ES-I3 (cell line): ENCODE results near the gene PMVK.

Experiments
- H3K36me3 ChIP-seq: 2 replicates; pipeline ENCODE4 v1.6.1; 2013; ENCODE audit warnings: mild to moderate bottlenecking, low read length, control low read depth, moderate library complexity; ENCODE audit not compliant: insufficient read depth
- H3K4me1 ChIP-seq: 2 replicates; pipeline ENCODE4 v1.6.1; 2013; ENCODE audit warnings: mild to moderate bottlenecking, control low read depth, low read length; ENCODE audit not compliant: insufficient read depth
- H3K9ac ChIP-seq: 2 replicates; pipeline ENCODE4 v1.6.1; 2013; ENCODE audit warnings: low read depth, mild to moderate bottlenecking, low read length, moderate library complexity
- H3K9me3 ChIP-seq: 2 replicates; pipeline ENCODE4 v1.6.1; 2013; ENCODE audit warnings: mild to moderate bottlenecking, low read length, moderate library complexity; ENCODE audit not compliant: control insufficient read depth, insufficient read depth

The PMVK gene

GRCh38 chr1:154945962-154946850 lies 9.7 kb upstream of the PMVK start:
- no peak overlapping the region for H3K9ac ChIP-seq
- H3K36me3 ChIP-seq = no peaks in the 10 kb centered on the region
- H3K4me1 ChIP-seq = peaks cover 2% of the 10 kb centered on the region; the same call in 1 of the 2 replicates
- H3K9me3 ChIP-seq = no peaks in the 10 kb centered on the region

- no peak overlapping the region for H3K9ac ChIP-seq
- no peaks in the 10 kb centered on the region for H3K9me3 ChIP-seq
- H3K4me1 ChIP-seq = peaks cover 10% of the 10 kb centered on the region
- H3K36me3 ChIP-seq = no peaks in the 10 kb centered on the region
These were observed 8.8 kb upstream of the PMVK start for GRCh38 chr1:154945160-154945961.

- H3K9me3 ChIP-seq = no peaks in the 10 kb centered on the region
- peaks cover 14% of the 10 kb centered on the region for H3K4me1 ChIP-seq
- no peak overlapping the region for H3K9ac ChIP-seq
- no peaks in the 10 kb centered on the region for H3K36me3 ChIP-seq
These were observed 8.1 kb upstream of the PMVK start for GRCh38 chr1:154944401-154945159.

DNA sequence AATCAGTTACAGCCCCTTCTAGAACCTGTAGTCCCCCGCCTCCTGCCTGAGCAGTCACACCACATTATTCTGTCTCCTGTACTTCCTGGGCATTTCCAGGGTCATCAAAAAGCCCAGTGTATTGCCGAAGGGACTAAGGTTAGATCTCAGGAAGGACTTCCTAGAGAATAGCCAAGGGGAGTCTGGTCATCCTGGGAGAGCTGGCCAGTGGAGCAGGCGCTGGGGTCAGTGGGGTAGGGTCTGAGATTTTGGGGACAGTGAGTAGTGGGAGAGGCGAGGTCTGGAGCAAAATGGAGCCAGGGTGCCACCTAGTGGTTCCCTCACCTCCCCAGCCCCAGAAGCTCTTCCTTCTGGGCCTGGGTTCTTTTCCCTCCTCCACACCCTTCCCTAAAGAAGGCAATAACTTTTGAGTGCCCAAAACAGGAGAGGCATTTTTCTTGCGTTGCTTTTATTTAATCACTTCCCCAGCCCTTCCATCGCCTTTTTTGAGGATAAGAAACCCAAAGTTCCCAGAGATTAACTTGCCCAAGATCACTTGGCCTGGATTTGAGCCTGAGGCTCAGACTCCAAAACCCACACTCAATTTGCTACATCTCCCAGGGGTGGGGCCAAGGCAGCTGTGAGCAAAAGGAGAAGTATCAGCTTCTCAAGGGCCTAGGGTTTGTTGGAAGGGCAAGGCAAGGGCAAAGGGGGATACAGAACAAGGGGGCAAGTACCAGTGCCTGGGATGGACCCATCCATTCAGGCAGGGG lies 7.3 kb upstream of the PMVK start:
- Histone ChIP-seq H3K9me3 (no peaks in the 10 kb centered on the region), H3K4me1 (peaks cover 14% of the 10 kb centered on the region), H3K36me3 (no peaks in the 10 kb centered on the region), H3K9ac (no peak overlapping the region)

DNA sequence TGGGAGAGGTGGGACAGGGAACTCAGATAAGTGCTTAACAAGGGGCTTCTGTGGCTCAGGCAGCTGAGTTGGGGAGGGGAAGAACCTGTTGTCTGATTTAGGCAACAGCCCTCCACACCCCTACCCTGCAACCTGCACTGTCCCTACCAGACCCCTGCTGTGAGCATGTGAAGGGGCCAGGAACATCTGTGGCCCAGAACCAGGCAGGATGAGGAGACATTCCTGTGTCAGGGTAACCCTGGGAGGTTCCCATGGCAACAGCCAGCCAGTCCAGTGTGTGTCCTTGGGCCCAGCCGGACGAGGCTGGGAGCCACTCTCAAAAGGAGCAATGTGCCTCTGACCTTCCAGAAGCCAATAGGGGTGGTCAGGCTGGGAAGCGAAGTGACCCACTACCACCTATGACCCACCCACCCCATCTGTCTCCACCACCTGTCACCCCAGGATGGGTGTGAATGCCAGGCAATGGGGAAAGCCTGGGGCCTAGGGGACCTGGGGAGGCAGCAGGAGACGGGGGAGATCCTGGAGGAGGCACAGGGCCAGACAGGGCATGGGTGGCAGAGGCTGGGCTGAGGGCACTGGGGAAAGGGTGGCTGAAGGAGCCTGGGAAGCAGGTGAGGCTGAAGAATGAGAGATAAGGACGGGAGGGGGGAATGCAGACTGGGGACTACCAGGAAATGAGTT lies 5.0 kb upstream of the PMVK start:
- Histone ChIP-seq H3K9me3 (no peaks in the 10 kb centered on the region), H3K9ac (no peak overlapping the region), H3K36me3 (no peaks in the 10 kb centered on the region), H3K4me1 (peaks cover 14% of the 10 kb centered on the region)

DNA sequence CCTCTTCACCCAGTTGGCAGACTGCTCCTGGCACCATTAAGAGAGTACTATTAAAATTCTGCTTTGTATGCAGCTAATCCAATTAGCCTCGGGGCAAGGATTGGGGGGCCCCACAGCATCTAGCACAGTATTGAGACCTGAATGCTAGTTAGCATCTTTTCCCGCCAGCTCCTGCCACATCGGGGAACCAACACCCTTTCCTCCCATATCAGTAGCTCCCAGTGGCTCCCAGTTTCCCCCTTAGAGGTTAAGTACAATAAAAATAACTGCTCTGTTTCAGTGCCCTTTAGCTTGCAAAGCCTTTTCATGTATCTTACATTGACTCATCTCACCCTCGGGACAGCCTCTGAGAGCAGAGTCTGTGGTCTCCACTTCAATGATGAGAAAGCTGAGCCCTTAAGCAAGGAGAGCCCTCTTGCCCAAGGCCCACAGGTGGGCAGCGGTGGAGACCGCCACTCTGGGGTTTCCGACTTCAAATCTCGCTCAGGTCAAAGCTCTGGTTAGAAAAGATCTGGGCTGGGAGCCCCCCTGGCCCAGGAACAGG lies 4.2 kb upstream of the PMVK start:
- no peak overlapping the region for H3K9ac ChIP-seq
- peaks cover 14% of the 10 kb centered on the region for H3K4me1 ChIP-seq
- H3K9me3 ChIP-seq = no peaks in the 10 kb centered on the region
- no peaks in the 10 kb centered on the region for H3K36me3 ChIP-seq

- H3K9me3 ChIP-seq = no peaks in the 10 kb centered on the region
- no peaks in the 10 kb centered on the region for H3K36me3 ChIP-seq
- H3K4me1 ChIP-seq = peaks cover 14% of the 10 kb centered on the region
- no peak overlapping the region for H3K9ac ChIP-seq
These were observed 3.7 kb upstream of the PMVK start for GRCh38 chr1:154940213-154940560.

DNA sequence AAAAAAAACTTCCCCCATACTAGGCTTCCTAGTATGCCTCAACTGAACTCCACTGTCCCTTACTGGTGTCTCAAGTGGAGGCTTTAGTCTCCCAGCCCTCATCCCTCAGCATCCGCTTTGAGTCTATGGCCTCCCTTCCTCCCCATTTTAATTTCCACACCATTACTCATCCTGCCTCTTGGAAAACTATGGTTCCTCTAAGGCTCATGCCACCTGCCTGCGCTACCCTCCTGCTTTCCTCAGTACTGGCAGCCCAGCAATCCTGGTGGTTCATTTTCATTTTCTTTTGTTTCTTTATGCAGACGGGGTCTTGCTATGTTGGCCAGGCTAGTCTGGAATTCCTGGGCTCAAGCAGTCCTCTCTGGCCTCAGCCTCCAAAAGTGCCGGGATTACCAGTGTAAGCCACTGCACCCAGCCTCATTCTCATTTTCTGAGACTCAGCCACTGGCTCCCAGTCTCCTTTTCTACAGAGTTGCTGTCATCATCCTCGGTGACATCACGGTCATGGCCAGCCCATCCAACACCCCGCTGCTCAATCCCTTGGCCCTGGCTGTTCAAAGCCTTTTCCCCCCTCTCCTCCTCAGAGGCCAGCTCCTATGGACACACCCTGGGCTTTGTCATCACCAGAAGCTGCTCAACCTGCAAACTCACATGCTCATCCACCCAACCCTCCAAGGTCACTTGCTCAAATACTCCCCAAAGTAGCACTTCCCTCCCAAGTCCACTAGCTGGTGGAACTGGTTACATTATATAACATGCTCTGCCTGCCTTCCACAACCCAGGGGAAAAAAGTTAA lies 2.3 kb upstream of the PMVK start:
- Histone ChIP-seq H3K9me3 (no peaks in the 10 kb centered on the region), H3K4me1 (peaks cover 14% of the 10 kb centered on the region), H3K36me3 (no peaks in the 10 kb centered on the region), H3K9ac (no peak overlapping the region)

DNA sequence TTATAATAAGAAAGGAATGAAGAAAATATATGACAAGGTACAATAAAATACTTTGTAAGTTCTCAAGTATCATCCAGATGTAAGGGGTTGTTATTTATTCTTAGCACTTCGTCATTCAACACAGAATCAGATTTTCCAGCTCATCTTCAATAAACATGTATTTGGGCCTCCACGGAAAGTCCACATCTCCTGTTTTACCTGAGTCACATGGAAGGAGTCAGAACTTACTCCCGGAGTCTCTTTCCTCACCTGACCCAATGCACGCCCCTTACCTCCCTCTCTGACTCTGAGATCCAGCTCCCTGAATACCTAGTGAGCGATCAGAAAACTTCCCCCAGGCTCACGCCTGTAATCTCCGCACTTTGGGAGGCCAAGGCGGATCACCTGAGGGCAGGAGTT lies 1.5 kb upstream of the PMVK start:
- no peaks in the 10 kb centered on the region for H3K36me3 ChIP-seq
- no peaks in the 10 kb centered on the region for H3K9me3 ChIP-seq
- peak overlapping the region; percentile 80 for H3K9ac ChIP-seq
- H3K4me1 ChIP-seq = peaks cover 14% of the 10 kb centered on the region

DNA sequence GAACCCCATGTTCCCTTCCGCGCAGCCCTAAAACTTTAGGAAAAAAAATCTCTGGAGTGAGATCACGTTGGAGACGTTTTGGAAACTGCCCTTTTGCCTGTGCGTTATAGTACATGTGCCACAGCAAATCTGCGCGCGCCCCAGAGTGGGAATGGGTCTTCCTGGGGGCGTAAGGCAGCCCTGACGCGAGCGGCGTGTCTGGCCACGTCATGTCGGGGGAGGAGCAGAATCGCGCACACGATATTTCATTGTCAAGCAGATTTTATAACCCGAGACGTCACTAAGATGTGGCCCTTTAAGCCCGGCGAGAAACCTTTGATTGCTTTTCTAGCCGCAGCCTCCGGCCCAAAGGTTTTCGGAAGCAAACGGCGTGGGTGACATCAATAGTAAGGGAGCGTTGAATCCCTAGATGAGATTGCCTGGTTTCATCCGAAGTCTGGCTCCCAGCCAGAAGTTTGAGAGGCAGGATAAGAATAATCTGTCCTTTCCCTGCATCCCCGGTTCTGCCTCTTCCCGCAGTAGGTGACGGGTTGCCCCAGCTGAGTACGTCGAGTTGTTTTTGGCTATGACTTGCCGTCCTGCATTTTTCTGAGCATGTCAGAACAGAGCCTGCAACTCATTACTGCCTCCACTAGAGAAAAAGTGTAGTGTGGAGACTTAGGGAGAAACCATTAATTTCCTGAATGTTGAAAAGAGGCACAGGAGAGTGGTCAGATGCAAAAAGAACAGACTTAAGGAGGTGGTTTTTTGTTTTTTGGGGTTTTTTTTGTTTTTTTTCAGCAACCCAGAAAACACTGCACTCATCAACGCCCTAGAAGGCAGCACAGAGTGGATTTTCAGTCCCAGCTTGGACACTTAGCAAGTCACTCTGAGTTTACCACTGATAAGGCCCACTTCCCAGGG lies 817 bp upstream of the PMVK start:
- peaks cover 14% of the 10 kb centered on the region for H3K4me1 ChIP-seq
- H3K9ac ChIP-seq = peak overlapping the region; percentile 80
- no peaks in the 10 kb centered on the region for H3K9me3 ChIP-seq
- H3K36me3 ChIP-seq = no peaks in the 10 kb centered on the region

DNA sequence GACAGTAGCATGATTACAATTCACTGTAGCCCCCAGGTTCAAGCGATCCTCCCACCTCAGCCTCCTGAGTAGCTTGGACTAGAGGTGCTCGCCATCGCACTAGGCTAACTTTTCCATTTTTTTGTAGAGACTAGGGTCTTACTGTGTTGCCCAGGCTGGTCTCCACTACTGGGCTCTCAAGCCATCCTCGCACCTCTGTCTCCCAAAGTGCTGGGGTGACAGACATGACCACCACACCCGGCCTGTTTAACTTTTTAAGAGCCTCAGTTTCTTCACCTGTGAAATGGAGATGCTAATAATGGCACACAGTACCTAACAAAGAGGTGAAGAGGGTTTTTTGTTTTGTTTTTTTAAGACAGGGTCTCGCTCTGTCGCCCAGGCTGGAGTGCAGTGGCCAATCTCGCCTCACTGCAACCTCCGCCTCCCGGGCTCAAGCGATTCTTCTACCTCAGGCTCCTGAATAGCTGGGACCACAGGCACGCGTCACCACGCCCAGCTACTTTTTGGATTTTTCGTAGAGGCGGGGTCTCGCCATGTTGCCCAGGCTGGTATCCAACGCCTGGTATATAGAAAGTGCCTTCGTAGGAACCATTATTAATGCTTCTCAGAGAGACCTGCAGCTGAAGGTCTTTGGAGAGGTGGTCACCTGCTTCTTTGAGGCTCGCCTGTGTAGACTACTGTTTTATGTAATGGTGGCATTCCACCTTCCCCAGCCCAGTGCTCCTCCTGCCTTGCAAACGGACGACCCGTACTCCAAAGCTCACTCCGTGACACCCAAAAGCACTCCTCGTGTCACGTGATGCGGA lies 567 bp downstream of the PMVK start:
- Histone ChIP-seq H3K9me3 (no peaks in the 10 kb centered on the region), H3K9ac (peak overlapping the region; percentile 80), H3K4me1 (peaks cover 11% of the 10 kb centered on the region), H3K36me3 (no peaks in the 10 kb centered on the region)
